Amniotic epithelial cell (primary cell): ENCODE measurements around the gene JUNB.

Experiments used
- DNase-seq: peaks from one replicate; pipeline ENCODE4 v3.0.0-alpha.2; 2010; ENCODE audit warnings: low read depth

JUNB gene

DNA sequence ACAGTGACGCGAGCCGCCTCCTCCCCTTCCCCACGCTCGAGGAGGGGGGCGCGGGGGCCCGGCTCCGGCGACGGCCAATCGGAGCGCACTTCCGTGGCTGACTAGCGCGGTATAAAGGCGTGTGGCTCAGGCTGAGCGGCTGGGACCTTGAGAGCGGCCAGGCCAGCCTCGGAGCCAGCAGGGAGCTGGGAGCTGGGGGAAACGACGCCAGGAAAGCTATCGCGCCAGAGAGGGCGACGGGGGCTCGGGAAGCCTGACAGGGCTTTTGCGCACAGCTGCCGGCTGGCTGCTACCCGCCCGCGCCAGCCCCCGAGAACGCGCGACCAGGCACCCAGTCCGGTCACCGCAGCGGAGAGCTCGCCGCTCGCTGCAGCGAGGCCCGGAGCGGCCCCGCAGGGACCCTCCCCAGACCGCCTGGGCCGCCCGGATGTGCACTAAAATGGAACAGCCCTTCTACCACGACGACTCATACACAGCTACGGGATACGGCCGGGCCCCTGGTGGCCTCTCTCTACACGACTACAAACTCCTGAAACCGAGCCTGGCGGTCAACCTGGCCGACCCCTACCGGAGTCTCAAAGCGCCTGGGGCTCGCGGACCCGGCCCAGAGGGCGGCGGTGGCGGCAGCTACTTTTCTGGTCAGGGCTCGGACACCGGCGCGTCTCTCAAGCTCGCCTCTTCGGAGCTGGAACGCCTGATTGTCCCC is at the start of gene JUNB:
TSS of gene JUNB (plus strand) at position 142 of the 706 bp plus-strand sequence. CDS start at position 428, 286 bp downstream.
- peak; percentile 94 for DNase-seq

DNA sequence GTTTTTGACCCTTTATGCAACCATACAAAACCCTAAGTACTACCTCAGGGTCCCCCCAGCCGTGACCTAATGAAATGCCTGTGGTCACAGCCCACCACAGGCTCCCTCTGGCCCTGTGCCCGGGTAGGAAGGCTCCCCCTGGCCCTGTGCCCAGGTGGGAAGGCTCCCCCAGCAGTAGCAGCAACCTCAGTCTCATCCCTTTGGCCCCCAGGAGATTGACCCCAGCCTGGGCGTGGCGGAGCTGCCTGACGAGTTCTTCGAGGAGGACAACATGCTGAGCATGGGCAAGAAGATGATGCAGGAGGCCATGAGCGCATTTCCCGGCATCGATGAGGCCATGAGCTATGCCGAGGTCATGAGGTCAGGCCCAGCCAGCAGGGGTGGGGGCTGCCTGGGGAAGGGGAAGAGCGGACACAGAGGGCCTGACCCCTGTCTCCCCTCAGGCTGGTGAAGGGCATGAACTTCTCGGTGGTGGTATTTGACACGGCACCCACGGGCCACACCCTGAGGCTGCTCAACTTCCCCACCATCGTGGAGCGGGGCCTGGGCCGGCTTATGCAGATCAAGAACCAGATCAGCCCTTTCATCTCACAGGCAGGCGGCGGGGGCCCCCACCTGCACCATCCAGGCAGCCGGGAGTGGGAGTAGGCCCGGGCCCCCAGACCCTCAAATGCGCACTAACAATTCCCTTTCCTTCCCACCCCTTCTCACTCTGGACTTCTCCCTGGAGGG is 46.0 kb upstream of the JUNB start:
- DNase-seq = peak; percentile 67

DNA sequence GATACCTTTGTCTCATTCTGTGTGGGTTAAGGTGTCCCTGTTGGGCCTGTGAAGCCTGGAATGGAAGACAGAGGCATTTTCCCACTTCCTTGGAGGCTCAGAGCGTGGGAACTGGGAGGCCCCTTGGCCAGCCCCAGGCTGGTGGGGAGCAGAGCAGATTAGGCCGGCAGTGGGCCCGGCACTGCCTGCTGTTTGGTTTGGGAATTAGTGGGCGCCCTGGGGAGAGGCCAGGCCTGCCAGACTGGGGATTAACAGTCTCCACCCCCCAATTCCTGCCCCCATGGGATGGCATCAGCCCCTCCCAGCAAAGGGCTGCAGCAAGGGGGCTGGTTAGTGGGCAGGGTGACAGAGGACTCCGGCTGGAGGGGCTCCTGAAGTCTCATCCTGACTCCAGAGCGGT is 42.8 kb upstream of the JUNB start:
- DNase-seq = no peak

DNA sequence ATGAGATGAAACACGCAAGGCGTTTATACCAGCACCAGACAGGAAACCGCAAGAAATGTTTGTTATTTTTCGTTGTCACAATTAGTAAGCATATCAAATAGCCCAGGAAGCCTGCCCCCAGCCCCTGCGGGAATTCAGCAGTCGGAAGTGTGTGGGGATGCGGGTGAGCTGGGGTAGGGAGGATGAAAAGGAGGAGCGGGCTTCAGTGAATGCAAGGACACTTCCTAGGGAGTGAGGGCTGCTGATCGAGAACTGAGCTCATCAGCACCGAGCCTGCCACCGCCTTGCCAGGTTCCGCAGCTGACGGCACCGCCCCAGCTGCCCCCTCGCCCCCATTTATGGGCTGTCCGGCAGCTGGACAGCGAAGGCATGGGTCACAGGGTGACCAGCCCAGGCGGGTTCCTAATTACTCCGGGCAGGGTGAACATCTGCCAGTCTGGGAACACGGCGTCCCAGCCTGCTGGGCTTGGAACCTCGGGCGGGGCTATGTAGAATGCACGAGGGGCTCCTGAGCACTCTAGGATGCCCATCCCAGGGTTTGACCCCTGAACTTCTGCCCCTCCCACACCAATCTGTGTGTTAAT is 41.3 kb upstream of the JUNB start:
- peak; percentile 16 for DNase-seq

DNA sequence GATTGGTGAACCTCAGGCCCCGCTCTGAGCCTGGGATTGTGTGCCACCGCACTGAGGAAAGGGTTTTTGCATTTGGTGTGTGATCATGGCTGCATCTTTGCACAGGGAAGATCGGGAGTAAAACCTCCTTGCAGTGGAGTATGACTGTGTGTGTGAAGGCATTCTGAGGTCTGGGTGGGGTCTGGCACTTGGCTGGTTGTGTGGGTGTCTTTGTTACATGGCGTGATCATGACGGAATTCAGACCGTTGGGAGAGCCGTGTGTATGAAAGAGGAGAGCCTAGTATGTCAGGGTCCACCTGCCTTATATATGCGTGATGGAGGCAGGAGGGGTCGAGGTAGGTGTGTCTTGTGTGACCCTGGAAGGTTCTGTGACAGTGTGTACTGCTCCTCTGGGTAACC is 40.4 kb upstream of the JUNB start:
- no peak for DNase-seq

DNA sequence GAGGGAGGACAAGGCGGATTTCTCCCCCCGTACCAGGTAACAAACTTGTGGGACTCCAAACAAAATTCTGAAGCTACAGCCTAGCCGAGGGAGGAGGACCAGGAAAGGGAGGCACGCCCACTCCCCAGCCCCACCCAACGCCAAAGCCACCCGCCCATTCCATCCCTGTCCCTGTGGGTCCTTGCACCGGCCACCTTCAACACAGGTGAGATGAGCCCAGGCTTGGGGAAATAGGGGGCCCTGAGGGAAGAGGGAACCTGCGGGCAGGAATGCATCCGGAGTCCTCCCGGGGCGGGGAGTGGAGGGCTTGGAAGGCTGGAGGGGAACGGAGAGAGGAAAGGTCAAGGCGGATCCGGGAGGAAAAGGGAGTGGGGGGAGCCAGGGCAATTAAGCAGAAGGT is 39.7 kb upstream of the JUNB start, which contains the start of gene BEST2:
TSS of gene BEST2 (plus strand) at position 157 of the 400 bp plus-strand sequence. CDS start 802 bp downstream, outside the sequence.
- DNase-seq = no peak

DNA sequence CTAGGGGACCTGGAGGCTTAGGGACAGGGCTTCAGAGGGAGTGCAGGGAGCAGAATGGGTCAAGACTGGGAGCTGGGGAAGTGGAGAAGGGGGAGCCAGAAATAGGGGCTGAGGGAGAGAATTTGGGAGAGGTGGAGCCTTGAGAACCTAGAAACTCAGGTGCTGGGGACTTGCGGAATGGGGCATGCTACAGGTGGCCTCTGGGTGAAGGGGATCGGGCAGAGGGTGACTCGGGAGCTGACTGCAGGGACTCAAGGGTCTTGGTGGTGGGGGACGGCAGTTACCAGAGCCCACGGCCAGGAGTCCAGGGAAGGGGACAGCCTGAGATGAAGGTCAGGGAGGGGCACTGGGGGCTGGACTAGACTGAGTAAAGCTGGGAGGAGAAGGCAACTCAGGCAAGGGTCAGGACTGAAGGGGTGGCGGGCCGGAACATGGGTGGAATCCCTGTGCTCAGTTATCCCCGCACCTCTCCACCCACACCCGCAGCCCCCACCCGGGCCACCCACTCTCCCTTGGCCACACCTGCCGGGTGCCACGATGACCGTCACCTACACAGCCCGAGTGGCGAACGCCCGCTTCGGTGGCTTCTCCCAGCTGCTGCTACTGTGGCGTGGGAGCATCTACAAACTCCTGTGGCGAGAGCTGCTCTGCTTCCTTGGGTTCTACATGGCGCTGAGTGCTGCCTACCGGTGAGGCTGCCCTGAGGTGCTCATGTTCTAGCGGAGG is 39.1 kb upstream of the JUNB start:
- no peak for DNase-seq

DNA sequence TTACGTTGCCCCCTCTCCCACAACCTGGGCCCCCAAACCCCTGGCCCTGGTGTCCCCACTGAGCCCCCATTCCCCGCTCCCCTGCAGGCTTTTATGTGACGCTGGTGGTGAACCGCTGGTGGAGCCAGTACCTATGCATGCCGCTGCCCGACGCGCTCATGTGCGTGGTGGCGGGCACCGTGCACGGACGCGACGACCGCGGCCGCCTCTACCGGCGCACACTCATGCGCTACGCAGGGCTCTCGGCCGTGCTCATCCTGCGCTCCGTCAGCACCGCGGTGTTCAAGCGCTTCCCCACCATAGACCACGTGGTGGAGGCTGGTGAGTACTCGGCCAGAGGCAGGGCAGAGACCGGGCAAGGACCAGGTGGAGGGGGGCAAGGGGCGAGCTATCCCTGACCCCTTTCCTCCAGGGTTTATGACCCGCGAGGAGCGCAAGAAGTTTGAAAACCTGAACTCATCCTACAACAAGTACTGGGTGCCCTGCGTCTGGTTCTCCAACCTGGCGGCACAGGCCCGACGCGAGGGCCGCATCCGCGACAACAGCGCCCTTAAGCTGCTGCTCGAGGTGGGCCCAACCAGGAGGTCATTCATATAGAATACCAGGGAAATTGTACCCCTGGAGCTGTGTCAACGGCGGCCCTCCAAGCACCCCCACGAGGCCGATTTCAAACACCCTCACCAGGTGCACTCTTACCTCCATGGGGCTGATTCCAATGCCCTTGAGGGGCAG is 36.7 kb upstream of the JUNB start:
- no peak for DNase-seq

DNA sequence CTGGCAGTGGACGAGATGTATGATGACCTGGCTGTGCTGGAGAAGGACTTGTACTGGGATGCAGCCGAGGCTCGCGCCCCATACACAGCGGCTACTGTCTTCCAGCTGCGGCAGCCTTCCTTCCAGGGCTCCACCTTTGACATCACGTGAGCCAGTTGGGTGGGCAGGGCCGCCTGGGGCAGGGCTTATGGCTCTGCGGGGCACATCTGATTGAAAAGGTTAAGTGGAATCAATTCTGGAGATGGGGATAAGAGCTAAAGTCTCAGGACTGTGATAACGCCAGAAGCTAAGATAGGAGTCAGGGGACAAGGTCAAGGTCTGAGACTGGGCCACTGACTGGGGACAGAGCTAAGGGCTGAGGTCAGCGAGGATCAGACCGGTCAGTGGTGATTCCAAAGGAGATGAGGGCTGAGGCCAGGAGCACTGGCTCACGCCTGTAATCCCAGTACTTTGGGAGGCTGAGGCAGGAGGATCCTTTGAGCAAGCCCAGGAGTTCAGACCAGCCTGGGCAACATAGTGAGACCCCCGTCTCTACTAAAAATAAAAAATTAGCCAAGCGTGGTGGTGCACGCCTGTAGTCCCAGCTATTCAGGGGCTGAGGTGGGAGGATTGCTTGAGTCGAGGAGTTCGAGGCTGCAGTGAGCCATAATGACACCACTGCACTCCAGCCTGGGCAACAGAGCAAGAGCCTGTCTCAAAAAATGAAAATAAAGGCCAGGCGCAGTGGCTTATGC is 35.0 kb upstream of the JUNB start:
- no peak for DNase-seq

DNA sequence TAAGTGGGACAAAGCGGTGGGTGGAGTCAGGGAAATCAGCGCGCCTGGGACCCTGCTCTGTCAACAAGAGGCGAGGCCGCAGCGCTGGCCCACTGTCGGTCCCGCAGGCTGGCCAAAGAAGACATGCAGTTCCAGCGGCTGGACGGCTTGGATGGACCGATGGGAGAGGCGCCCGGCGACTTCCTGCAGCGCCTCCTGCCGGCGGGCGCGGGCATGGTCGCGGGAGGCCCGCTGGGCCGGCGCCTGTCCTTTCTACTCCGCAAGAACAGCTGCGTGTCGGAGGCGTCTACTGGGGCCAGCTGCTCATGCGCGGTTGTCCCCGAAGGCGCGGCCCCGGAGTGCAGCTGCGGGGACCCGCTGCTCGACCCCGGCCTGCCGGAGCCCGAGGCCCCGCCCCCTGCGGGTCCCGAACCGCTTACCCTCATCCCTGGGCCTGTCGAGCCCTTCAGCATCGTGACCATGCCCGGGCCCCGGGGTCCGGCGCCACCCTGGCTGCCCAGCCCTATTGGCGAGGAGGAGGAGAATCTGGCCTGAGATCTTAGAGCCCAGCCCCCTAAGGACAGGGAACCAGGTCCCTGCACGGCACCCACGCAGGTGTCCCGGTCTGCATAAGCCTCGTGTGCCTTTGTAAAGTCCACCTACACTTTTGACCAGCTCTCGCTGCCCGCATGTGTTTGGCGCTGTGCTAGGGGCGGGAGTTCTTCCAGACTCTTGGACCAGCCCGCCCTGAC is 33.6 kb upstream of the JUNB start:
- peak; percentile 51 for DNase-seq

DNA sequence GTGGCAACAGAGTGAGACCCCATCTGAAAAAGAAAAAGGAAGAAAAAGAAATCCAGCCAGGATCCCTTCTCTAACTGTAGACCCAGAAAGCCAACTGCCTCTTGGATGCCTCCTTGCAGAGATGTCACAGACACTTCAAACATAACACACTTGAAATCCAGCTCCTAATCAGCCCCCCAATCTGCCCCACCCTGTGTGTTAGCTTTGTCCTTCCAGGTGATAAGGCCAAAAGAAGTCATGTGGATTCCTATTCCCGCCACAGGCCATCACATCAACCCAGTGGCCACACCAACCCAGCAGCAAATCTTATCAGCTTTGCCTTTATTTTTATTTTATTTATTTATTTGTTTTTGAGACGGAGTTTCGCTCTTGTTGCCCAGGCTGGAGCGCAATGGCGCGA is 31.6 kb upstream of the JUNB start:
- no peak for DNase-seq

DNA sequence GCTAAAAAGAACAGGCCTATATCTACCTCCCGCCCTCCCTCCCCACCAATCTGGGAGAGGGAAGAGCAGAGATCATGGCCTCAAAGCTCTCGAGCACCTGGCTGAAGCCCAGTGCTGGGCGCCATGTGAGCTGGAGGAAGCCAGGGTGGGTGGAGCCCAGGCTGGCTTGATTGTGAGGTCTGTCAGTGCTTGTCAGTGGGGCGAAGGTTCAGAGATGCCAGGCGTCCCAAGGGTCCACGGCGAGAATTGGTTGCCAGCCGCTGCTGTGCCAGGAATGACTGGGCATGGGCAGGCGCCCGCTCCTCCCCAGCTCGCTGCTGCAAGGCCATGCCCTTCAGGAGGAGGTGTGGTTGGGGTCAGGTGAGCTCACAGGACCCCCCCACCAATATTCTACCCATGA is 28.2 kb upstream of the JUNB start:
- no peak for DNase-seq

DNA sequence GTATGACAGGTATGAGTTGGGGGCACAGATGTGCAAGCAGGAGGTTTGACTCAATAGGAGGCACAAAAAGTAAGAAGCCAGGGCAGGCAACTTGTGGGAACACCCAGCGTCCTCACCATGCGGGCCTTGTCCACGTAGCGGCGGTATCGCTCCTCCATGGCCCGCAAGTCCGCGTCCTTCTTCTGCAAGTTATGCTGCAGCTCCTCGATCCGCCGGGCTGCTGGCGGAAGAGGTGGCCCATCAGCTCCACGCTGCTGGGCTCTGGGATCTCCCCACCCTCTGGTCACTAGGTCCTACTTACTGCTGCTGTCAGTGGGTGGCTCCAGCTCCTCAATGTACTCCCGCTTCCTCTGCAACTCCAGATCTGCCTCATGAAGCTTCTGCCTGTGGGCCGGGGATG is 26.6 kb upstream of the JUNB start:
- DNase-seq = no peak

DNA sequence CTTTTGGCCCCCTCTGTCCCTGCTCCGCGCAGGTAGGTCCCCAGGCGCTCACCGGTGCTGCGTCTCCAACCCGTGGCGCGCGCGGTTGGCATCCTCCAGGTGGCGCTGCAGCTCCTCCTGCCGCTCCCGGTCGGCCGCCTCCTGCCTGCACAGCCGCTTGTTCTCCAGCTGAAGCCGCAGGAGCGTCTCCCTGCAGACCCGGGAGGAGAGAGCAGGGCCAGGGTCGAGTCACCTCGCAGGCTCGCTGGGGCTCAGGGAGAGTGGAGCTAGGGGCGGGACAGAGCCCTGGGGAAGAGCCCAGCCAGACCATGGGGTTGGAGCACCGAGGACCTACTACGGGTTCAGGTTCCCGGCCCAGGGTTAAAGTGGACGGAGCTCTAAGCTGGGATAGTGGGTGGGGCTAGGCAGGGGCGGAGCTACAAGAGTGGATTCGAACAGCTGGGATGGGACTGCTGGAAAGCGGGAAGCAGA is 25.2 kb upstream of the JUNB start:
- peak; percentile 70 for DNase-seq

DNA sequence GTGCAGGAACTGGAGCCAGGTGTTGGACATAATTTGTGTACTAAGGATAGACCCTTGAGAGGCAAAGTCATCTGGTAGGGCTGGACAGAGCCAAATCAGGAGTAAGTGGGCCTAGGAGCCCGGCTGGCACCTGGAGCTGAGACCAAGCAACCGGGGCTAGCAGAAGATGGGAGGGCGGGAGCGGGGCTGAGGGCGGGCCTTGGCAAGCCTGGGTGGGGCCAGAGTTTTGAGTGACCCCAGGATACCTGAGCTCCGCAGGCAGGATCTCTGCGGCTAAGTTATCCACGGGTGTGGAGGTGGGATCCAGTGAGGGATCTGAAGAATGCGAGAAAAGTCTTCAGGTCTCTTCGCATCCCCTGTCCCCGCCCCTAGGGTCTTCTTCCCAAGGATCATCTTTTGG is 24.1 kb upstream of the JUNB start:
- no peak for DNase-seq

DNA sequence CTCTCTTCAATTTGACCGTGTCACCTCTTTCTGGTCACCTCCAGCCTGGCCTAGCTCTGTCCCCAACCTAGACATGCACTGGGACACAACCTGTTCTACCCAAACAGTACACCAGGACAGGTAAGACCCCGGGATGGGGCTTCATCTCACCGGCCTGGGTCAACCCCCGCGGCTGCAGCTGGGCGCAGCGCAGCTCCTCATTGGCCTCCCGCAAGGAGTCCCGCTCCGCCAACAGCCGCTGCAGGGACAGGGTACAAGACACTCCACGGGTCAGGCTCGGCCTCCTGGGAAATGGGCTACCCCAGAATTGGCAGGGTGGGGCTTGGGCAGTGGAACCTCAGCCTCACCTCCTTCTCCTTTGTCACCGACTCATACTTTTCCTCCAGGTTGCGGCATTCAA is 23.6 kb upstream of the JUNB start:
- DNase-seq = no peak

DNA sequence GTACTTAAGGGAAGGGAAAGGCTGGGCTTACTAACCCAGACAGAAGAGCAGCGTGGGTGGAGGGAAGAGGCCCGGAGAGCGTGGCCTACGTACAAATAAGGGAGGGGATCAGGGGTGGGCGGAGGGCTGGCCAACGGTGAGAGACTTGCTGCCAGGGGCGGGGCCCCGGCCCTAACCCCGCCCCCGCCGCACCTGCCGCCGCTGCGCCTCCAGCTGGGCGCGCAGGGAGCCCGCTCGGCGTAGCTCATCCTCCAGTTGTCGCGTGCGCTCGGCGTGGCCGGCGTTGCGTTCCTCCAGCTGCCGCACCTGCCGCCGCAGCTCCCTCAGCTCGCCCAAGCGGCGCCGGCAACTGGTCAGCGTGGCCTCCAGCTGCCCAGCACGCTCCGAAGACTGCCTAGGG is 21.6 kb upstream of the JUNB start:
- peak; percentile 63 for DNase-seq

DNA sequence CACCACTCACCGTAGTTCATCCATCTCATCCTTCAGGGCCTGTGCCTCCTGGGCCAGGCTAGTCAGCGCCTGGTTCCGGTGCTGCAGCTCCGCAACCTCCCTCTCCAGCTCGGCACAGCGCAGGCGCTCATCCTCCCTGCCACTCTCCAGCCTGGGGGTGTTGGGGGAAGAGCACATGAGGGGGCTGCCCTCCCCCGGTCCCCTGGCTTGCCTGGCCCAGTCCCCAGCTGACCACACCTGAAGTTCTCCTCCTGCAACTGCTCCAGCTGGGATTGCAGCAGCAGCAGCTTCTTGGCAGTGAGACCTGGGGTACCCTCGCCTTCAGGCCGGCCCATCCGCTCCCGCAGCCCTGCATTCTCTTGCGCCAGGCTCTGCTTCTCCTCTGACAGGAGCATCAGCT is 20.4 kb upstream of the JUNB start:
- DNase-seq = no peak

DNA sequence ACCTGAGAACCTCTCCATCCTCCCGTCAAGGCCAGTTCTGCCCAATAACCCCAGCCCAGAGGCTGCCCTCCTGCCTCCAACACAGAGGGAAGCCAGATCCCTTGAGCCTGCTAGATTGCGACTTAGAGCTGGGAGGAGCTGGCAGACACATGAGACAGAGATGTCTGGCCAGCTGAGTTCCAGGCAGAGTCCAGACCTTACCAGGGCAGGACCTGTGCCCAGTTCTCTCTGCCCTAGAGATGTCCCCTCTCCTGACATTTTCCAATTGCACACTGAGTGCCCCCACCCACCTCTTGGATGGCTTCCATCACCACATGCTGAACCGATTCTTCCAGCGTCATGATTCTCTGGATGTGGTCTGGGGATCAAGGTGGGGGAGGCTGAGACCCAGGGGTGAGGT is 19.0 kb upstream of the JUNB start:
- no peak for DNase-seq

DNA sequence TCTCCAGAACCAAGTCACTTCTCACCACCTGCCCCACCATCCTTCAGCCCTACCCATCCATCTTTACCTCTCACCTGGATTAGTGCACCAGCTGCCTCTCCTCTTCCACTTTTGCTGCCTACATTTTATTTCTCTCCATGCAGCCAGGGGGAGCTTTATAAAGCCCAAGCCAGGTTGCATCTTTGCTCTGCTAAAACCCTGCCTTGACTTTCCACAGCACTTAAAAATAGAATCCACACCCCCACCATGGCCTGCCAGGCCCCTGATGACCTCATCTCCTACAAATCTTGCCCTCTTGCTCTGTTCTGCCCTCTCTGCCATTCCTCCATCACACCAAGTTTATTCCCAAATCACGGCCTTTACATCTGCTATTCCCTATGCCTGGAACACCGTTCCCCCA is 17.7 kb upstream of the JUNB start:
- no peak for DNase-seq
